ENCODE results near the gene LRCH1.
A peak's percentile ranks its signal among the peaks of the same experiment; 100 is the strongest.
"Not testable (repeated sequence)": the region's sequence is repeated elsewhere in the genome, so short reads cannot be mapped to it uniquely, and the experiment has no call there.

LRCH1 gene, protein sequence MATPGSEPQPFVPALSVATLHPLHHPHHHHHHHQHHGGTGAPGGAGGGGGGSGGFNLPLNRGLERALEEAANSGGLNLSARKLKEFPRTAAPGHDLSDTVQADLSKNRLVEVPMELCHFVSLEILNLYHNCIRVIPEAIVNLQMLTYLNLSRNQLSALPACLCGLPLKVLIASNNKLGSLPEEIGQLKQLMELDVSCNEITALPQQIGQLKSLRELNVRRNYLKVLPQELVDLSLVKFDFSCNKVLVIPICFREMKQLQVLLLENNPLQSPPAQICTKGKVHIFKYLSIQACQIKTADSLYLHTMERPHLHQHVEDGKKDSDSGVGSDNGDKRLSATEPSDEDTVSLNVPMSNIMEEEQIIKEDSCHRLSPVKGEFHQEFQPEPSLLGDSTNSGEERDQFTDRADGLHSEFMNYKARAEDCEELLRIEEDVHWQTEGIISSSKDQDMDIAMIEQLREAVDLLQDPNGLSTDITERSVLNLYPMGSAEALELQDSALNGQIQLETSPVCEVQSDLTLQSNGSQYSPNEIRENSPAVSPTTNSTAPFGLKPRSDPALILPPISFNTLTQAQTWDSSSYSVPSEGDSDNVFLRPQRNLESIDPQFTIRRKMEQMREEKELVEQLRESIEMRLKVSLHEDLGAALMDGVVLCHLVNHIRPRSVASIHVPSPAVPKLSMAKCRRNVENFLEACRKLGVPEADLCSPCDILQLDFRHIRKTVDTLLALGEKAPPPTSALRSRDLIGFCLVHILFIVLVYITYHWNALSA

DNA sequence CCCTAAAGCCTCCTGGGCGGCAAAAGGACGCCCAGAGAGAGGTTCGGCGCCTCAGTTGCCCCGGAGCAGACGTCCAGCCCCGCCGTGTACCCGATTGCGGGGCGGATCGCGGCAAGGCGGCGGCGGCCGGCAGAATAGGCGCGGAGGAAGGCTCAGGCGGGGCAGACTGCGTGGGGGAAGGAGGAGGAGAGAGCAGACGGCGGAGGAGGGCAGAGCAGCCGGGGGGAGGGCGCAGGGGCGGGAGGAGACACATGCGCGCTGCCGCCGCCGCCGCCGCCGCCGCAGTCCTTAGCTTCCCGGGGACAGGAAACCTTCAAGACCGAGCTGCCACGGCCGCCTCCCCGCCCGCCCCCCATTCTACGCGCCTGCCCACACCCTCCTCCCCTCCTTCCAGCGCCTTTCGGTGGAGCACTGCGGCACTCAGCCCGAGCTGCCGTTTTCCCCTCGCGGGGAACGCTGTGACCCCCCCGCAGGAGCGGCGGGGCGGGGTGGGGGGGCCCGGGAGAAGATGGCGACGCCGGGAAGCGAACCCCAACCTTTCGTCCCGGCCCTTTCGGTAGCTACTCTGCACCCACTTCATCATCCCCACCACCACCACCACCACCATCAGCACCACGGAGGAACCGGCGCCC is at the start of gene LRCH1:
Gene LRCH1, plus strand, starts transcription at position 282 of the 632 bp plus-strand sequence. Its CDS starts 227 bp downstream, at position 509.
- TF ChIP-seq, protein P1, sequence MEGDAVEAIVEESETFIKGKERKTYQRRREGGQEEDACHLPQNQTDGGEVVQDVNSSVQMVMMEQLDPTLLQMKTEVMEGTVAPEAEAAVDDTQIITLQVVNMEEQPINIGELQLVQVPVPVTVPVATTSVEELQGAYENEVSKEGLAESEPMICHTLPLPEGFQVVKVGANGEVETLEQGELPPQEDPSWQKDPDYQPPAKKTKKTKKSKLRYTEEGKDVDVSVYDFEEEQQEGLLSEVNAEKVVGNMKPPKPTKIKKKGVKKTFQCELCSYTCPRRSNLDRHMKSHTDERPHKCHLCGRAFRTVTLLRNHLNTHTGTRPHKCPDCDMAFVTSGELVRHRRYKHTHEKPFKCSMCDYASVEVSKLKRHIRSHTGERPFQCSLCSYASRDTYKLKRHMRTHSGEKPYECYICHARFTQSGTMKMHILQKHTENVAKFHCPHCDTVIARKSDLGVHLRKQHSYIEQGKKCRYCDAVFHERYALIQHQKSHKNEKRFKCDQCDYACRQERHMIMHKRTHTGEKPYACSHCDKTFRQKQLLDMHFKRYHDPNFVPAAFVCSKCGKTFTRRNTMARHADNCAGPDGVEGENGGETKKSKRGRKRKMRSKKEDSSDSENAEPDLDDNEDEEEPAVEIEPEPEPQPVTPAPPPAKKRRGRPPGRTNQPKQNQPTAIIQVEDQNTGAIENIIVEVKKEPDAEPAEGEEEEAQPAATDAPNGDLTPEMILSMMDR (IDR thresholded peaks at IDR 0.05; ENCODE audit: insufficient read depth, low read depth, low read length, missing control alignments) = no peak
- peak within 1 kb of the TSS; percentile 87 for H3K4me3 ChIP-seq (ENCODE audit: low read length)
- peak; percentile 94 for DNase-seq (ENCODE audit: low read depth)

DNA sequence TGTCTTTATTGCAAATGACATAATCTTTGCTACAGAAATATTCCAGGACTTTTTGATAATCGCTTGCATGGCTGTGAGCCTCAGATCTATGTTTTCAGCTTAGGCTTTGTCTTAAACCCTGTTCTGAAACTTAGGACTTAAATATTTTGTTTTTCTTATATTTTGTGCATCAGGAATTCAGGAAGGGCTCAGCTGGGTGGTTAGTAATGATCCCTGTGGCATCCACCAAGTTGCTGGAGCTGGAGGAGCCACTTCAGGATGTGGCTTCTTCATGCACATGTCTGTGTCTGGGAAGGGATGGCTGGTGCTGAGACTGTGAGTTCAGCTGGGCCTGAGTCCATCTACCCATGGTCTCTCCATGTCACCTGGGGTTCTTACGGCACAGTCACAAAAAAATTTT is 48.9 kb upstream of the LRCH1 start:
- no peak for DNase-seq (ENCODE audit: low read depth)
- no peak overlapping the region for H3K4me3 ChIP-seq (ENCODE audit: low read length)
- TF ChIP-seq, protein P1 (IDR thresholded peaks at IDR 0.05; ENCODE audit: insufficient read depth, low read depth, low read length, missing control alignments) = no peak

DNA sequence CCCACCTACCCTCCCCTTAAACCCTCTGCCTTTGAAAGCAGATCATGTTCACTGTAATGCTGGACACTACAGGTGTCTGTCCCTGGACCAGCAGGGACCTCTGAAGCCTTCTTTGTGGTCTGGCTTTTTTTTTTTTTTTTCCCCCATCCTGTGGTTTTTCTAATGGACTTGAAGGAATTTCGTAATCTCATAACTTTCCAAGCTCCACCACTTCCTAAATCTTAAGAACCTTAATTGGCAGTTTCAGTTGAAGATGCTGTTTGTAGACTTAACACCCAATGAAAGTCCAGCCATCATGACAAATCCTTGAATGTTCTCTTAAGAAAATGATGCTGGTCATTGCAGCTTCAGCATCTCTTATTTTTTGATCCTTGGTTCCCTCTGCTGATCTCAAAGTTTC is 45.0 kb upstream of the LRCH1 start:
- no peak for DNase-seq (ENCODE audit: low read depth)
- TF ChIP-seq, protein P1 (IDR thresholded peaks at IDR 0.05; ENCODE audit: insufficient read depth, low read depth, low read length, missing control alignments) = no peak
- no peak overlapping the region for H3K4me3 ChIP-seq (ENCODE audit: low read length)

DNA sequence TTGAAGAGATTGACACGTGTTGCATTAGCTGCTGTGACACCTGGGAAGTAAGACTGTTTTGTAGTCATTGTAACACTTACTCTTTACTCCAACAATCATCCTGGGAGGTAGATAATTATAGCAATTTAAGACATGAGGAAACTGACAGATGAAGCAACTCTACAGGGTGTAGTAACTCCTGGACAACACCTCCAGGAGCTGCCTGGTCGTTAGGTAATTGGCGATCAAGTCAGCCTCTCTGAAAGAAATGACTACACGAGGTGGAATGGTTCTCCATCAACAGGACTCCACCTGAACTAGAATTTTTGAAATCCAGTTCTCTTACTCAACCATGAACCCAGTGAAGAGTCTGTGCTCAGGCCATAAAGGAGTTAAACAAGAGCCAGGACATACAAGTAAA is 43.0 kb upstream of the LRCH1 start:
- H3K4me3 ChIP-seq (ENCODE audit: low read length) = no peak overlapping the region
- TF ChIP-seq, protein P1 (IDR thresholded peaks at IDR 0.05; ENCODE audit: insufficient read depth, low read depth, low read length, missing control alignments) = no peak
- peak; percentile 54 for DNase-seq (ENCODE audit: low read depth)

DNA sequence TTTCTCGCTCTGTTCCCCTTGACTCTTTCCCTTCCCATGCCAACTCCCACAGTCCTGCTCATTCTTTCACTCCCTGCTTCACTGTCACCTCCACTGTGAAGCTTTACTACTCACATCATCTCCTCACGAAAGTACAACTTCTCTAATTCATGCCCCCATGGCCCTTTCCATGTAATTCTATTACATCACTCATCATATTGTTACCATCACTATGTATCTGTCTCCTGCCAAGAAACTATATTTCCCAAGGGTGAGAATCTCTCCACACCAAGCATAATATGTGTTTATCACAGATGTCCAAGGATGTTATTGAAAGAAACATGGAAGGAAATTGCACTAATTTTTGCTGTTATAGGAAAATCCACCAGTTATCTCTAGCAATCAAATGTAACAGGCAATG is 37.2 kb upstream of the LRCH1 start:
- no peak overlapping the region for H3K4me3 ChIP-seq (ENCODE audit: low read length)
- TF ChIP-seq, protein P1 (IDR thresholded peaks at IDR 0.05; ENCODE audit: insufficient read depth, low read depth, low read length, missing control alignments) = no peak
- DNase-seq (ENCODE audit: low read depth) = no peak

DNA sequence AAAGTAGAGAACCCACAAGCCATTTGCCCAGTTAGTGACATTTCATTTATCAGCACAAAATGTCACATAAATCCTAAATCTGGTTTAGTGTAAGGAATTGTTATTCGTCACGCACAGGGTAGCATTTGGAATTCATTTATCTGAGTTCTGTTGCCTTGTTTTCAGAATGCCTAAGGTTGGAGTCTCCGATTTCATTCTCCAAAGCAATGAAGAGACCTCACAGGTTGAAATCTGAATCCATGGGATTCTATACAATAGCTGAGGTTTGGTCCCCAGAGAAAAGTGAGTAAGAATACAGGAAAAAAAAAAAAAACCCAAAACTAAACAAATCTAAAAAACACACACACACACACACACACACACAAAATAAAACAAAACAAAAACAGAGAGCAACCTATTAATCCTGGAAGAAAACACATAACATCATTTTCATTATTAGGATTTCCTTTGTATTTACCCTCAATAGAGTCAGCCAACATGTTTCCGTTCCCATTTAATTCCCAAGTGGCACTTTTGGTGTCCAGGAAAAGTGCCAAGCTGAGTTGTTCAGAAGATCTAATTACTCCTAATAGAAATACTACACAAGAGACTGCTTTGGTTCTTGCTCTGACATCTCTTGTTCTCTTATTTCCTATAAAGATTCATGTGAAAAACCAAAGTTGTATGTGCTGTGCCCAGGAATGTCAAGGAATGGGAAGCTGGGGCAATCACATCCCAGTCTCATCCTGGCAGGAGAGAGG is 36.2 kb upstream of the LRCH1 start:
- no peak for DNase-seq (ENCODE audit: low read depth)
- TF ChIP-seq, protein P1 (IDR thresholded peaks at IDR 0.05; ENCODE audit: insufficient read depth, low read depth, low read length, missing control alignments) = no peak
- H3K4me3 ChIP-seq (ENCODE audit: low read length) = no peak overlapping the region

DNA sequence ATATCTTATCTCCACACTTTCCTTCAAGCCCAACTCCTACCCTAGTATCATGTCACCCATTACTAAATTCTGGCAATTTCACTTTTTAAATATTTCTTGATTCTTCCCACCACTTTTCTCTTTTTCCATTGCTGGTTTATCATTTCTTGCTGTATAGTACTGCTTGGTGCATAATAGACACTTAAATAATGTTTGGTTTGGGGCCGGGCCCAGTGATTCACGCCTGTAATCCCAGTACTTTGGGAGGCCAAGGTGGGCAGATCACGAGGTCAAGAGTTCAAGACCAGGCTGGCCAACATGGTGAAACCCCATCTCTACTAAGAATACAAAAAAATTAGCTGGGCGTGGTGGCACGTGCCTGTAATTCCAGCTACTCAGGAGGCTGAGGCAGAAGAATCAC is 35.2 kb upstream of the LRCH1 start:
- H3K4me3 ChIP-seq (ENCODE audit: low read length); DNase-seq (ENCODE audit: low read depth): not testable (repeated sequence)
